Duodenal mucosa (tissue), 2 donors: ENCODE data around the gene RHBDF1.

Experiments used
- H3K27ac ChIP-seq: one replicate; pipeline ENCODE4 v1.7.0; 2013; ENCODE audit warnings: low read depth, low read length
- H3K27me3 ChIP-seq, 2 donors: one replicate each; pipeline ENCODE4 v1.7.0; 2013; ENCODE audit warnings: low read length in 2 of 2, control low read depth in 1 of 2; ENCODE audit not compliant: insufficient read depth in 2 of 2, control insufficient read depth in 1 of 2
- H3K36me3 ChIP-seq, 2 donors: one replicate each; pipeline ENCODE4 v1.7.0; 2013; ENCODE audit warnings: low read length in 2 of 2, control low read depth in 1 of 2; ENCODE audit not compliant: insufficient read depth in 2 of 2, control insufficient read depth in 1 of 2
- H3K4me1 ChIP-seq, 2 donors: one replicate each; pipeline ENCODE4 v1.7.0; 2013; ENCODE audit warnings: low read length in 2 of 2, control low read depth in 1 of 2; ENCODE audit not compliant: insufficient read depth in 2 of 2, control insufficient read depth in 1 of 2
- H3K4me3 ChIP-seq, 2 donors: one replicate each; pipeline ENCODE4 v1.7.0; 2013; ENCODE audit warnings: low read length in 2 of 2, low read depth in 1 of 2
- H3K9ac ChIP-seq, 2 donors: one replicate each; pipeline ENCODE4 v1.7.0; 2013; ENCODE audit warnings: low read length in 2 of 2, low read depth in 1 of 2
- H3K9me3 ChIP-seq, 2 donors: one replicate each; pipeline ENCODE4 v1.7.0; 2013; ENCODE audit warnings: low read length in 2 of 2, control low read depth in 1 of 2; ENCODE audit not compliant: control insufficient read depth in 1 of 2

The RHBDF1 gene

DNA sequence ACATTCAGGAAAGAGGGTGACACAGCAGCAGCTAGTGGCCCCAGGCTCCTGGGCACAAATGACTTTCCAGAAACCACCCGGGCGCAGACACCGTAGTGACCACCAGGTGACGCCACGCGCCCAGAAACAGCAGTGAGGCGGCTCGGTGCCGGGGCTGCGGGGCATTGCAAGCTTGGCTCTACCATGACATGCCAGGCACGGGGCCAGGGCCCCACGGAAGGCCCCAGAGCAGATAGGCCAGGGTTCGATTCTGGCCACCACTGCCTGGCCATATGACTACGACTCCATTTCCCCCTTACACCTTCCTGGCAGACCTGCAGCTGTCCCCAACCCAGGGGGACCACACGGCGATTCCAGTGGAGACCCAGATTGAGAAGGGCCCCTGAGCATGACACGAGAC lies 6.7 kb downstream of the RHBDF1 start:
- Histone ChIP-seq H3K27me3 (no peaks in the 10 kb centered on the region), H3K27ac (no peak overlapping the region), H3K9me3 (no peaks in the 10 kb centered on the region), H3K4me1 (peaks cover 0 to 7% of the 10 kb centered on the region in 2 donors), H3K9ac (no peak overlapping the region), H3K4me3 (no peak overlapping the region), H3K36me3 (peaks cover 0 to 7% of the 10 kb centered on the region in 2 donors)

GRCh38 chr16:64914-65255 lies 7.5 kb downstream of the RHBDF1 start:
- H3K9me3 ChIP-seq: no peaks in the 10 kb centered on the region
- peaks cover 0 to 7% of the 10 kb centered on the region in 2 donors for H3K4me1 ChIP-seq
- H3K36me3 ChIP-seq: peaks cover 0 to 7% of the 10 kb centered on the region in 2 donors
- H3K9ac ChIP-seq: no peak overlapping the region
- no peak overlapping the region for H3K4me3 ChIP-seq
- no peak overlapping the region for H3K27ac ChIP-seq
- no peaks in the 10 kb centered on the region for H3K27me3 ChIP-seq

- no peaks in the 10 kb centered on the region for H3K27me3 ChIP-seq
- no peaks in the 10 kb centered on the region for H3K9me3 ChIP-seq
- no peak overlapping the region for H3K27ac ChIP-seq
- no peak overlapping the region for H3K4me3 ChIP-seq
- H3K9ac ChIP-seq: no peak overlapping the region
- peaks cover 0 to 7% of the 10 kb centered on the region in 2 donors for H3K4me1 ChIP-seq
- H3K36me3 ChIP-seq: peaks cover 0 to 7% of the 10 kb centered on the region in 2 donors
These were observed 8.2 kb downstream of the RHBDF1 start for GRCh38 chr16:63998-64913.

- H3K27ac ChIP-seq: no peak overlapping the region
- H3K36me3 ChIP-seq: peaks cover 0 to 12% of the 10 kb centered on the region in 2 donors
- H3K4me3 ChIP-seq: no peak overlapping the region
- H3K9me3 ChIP-seq: no peaks in the 10 kb centered on the region
- peaks cover 0 to 7% of the 10 kb centered on the region in 2 donors for H3K4me1 ChIP-seq
- no peaks in the 10 kb centered on the region for H3K27me3 ChIP-seq
- no peak overlapping the region for H3K9ac ChIP-seq
These were observed 9.0 kb downstream of the RHBDF1 start for GRCh38 chr16:63466-63865.

DNA sequence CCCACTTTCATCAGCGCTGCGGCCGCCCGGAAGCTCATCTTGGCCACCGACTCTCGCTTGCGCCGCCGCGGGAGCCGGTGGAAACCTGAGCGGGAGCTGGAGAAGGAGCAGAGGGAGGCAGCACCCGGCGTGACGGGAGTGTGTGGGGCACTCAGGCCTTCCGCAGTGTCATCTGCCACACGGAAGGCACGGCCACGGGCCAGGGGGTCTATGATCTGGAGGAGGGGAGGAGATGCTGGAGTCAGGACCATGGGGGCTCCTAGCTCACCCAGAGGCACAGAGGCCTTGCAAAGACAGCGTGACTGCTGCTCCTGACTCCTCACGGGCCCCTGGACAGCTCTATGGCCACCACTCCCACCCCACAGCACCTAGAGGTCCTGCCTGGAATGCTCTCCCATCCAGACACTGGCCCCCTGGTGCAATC lies 9.5 kb downstream of the RHBDF1 start:
- Histone ChIP-seq H3K9me3 (no peaks in the 10 kb centered on the region), H3K4me3 (no peak overlapping the region), H3K9ac (no peak overlapping the region), H3K27ac (no peak overlapping the region), H3K27me3 (no peaks in the 10 kb centered on the region), H3K36me3 (peaks cover 0 to 17% of the 10 kb centered on the region in 2 donors), H3K4me1 (peaks cover 0 to 7% of the 10 kb centered on the region in 2 donors)

DNA sequence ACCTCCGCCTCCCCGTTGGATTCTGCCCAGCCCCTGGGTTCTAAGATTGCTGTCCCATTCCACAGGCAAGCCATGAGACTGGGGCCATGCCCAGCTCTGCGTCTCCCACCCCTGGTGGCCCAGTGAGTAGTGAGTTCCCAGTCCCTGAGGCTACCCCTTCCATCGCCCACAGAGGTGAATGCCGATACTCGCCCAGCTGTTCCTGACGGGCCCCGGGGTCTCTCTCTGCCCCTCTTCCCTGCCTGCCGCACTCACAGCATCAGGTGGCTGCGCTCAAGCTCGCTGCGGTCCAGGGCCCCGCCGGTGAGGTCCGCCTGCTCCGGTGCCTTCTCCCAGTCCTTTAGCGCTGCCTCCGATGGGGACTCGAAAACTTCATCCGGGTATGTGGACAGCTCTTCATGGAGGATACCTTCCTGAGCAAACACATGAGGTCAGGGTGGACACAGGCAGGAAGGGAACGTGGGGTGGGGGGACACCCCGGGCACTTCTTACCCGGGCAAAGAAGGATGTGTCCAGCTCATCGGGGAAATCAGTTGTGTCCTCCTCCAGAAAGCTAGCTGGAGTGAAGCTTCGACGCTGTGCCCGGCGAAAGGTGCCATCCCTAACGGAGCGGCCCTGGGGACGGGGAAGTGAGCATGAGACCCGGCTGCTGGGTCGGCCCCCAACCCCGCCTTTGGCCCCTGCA lies 10.0 kb downstream of the RHBDF1 start:
- Histone ChIP-seq H3K4me1 (peaks cover 0 to 7% of the 10 kb centered on the region in 2 donors), H3K27ac (no peak overlapping the region), H3K27me3 (no peaks in the 10 kb centered on the region), H3K9me3 (no peaks in the 10 kb centered on the region), H3K4me3 (no peak overlapping the region), H3K36me3 (peaks cover 3 to 19% of the 10 kb centered on the region in 2 donors), H3K9ac (no peak overlapping the region)

GRCh38 chr16:61879-62281 lies 10.6 kb downstream of the RHBDF1 start:
- H3K4me3 ChIP-seq: no peak overlapping the region
- H3K9me3 ChIP-seq: no peaks in the 10 kb centered on the region
- H3K36me3 ChIP-seq: peaks cover 9 to 22% of the 10 kb centered on the region in 2 donors
- no peak overlapping the region for H3K9ac ChIP-seq
- peaks cover 0 to 7% of the 10 kb centered on the region in 2 donors for H3K4me1 ChIP-seq
- H3K27ac ChIP-seq: no peak overlapping the region
- no peaks in the 10 kb centered on the region for H3K27me3 ChIP-seq

- Histone ChIP-seq H3K27ac (no peak overlapping the region), H3K9ac (no peak overlapping the region), H3K4me3 (no peak overlapping the region), H3K36me3 (peaks cover 13 to 29% of the 10 kb centered on the region in 2 donors), H3K27me3 (no peaks in the 10 kb centered on the region), H3K4me1 (peaks cover 0 to 7% of the 10 kb centered on the region in 2 donors), H3K9me3 (no peaks in the 10 kb centered on the region)
These were observed 11.2 kb downstream of the RHBDF1 start for GRCh38 chr16:60929-61878.

DNA sequence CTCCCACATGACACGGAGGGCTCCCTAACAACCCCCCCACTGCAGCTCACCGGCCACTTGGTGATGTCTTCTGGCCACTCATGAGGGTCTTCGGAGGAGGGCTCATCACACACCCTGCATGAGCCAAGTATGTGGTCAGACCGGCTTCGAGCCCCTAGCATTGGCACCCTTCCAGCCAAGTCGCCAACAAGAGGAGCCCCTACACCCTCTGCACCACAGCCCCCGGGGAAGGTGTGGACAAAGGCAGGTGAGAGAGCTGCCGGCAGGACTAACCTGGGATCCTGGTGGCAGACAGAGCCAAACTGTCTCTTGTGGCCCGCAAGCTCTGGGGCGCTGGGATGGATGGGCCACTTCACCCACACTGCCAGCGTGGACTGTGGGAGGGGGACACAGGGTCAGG lies 12.3 kb downstream of the RHBDF1 start:
- no peaks in the 10 kb centered on the region for H3K9me3 ChIP-seq
- H3K36me3 ChIP-seq: peaks cover 18 to 38% of the 10 kb centered on the region in 2 donors
- H3K27ac ChIP-seq: no peak overlapping the region
- H3K4me3 ChIP-seq: no peak overlapping the region
- H3K9ac ChIP-seq: no peak overlapping the region
- H3K27me3 ChIP-seq: no peaks in the 10 kb centered on the region
- no peaks in the 10 kb centered on the region for H3K4me1 ChIP-seq
